Right atrium auricular region (tissue), 2 donors: ENCODE data around the gene RIMKLB. TPM values are rescaled to one million over a fixed set of nuclear protein-coding genes. Genes with fewer than 3 reads are reported as not detected.

Experiments used
- DNase-seq: peaks from one replicate; pipeline ENCODE4 v3.0.0-alpha.2; 2019; ENCODE audit warnings: low spot score
- H3K27ac ChIP-seq, 2 donors: fragments of 200-600 bp; sonication (generic); 1 replicate in 1 of 2; 2 replicates in 1 of 2; pipeline ENCODE4 v1.5.1; 2016 to 2019
- H3K27me3 ChIP-seq, 2 donors: fragments of 200-600 bp; sonication (generic); one replicate each; pipeline versions ENCODE4 v1.5.1 to v1.6.0; 2017 to 2019
- H3K36me3 ChIP-seq: fragments of 200-600 bp; sonication (generic); one replicate; pipeline ENCODE4 v1.5.1; 2016
- H3K4me1 ChIP-seq, 2 donors: fragments of 200-600 bp; sonication (generic); one replicate each; pipeline versions ENCODE4 v1.5.1 to v1.6.0; 2017 to 2019
- H3K4me3 ChIP-seq, 2 donors: fragments of 200-600 bp; sonication (generic); 1 replicate in 1 of 2; 2 replicates in 1 of 2; pipeline ENCODE4 v1.5.1; 2017 to 2019; ENCODE audit warnings: mild to moderate bottlenecking in 1 of 2, moderate library complexity in 1 of 2
- H3K9me3 ChIP-seq, 2 donors: fragments of 200-600 bp; sonication (generic); one replicate each; pipeline ENCODE4 v1.5.1; 2019
- total RNA-seq, 2 donors: library from RNA; depleted of rRNA; stranded (reverse); fragments of >200 nt; gene quantifications; one replicate each; pipeline ENCODE4 v1.1.0, GENCODE V29; 2016
- TF ChIP-seq, protein P1 (sequence below), 2 donors: fragments of 200-600 bp; sonication (generic); IDR thresholded peaks; one replicate each; pipeline ENCODE4 v1.5.1; 2019; ENCODE audit warnings: antibody characterized with exemption in 2 of 2

RIMKLB gene
- total RNA-seq, 2 donors from 2014 or later = 9.7 to 10.7 TPM

DNA sequence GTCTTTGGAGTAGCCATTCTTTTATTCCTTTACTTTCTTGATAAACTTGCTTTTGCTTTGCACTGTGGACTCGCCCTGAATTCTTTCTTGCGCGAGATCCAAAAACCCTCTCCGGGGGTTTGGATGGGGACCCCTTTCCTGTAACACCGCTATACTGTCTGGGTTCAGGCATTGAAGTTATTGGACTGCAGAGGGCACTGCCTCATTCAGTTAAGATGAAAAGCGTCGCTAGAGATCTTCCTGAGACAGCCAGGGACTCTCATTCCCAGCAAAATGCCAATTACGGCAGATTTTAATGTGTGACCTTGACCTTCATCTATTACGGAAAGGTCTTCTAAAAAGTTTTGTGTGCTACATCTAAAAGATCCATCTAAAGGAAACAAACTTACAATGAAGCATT, 17.3 kb upstream of the RIMKLB start:
- H3K4me3 ChIP-seq = no peak overlapping the region
- no peaks in the 10 kb centered on the region for H3K9me3 ChIP-seq
- no peaks in the 10 kb centered on the region for H3K27me3 ChIP-seq
- H3K27ac ChIP-seq = peak overlapping the region; percentile 8 to 42
- no peaks in the 10 kb centered on the region for H3K36me3 ChIP-seq
- TF ChIP-seq, protein P1, sequence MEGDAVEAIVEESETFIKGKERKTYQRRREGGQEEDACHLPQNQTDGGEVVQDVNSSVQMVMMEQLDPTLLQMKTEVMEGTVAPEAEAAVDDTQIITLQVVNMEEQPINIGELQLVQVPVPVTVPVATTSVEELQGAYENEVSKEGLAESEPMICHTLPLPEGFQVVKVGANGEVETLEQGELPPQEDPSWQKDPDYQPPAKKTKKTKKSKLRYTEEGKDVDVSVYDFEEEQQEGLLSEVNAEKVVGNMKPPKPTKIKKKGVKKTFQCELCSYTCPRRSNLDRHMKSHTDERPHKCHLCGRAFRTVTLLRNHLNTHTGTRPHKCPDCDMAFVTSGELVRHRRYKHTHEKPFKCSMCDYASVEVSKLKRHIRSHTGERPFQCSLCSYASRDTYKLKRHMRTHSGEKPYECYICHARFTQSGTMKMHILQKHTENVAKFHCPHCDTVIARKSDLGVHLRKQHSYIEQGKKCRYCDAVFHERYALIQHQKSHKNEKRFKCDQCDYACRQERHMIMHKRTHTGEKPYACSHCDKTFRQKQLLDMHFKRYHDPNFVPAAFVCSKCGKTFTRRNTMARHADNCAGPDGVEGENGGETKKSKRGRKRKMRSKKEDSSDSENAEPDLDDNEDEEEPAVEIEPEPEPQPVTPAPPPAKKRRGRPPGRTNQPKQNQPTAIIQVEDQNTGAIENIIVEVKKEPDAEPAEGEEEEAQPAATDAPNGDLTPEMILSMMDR (IDR thresholded peaks at IDR 0.05) = no peak
- H3K4me1 ChIP-seq = no peaks in the 10 kb centered on the region
- DNase-seq = no peak

DNA sequence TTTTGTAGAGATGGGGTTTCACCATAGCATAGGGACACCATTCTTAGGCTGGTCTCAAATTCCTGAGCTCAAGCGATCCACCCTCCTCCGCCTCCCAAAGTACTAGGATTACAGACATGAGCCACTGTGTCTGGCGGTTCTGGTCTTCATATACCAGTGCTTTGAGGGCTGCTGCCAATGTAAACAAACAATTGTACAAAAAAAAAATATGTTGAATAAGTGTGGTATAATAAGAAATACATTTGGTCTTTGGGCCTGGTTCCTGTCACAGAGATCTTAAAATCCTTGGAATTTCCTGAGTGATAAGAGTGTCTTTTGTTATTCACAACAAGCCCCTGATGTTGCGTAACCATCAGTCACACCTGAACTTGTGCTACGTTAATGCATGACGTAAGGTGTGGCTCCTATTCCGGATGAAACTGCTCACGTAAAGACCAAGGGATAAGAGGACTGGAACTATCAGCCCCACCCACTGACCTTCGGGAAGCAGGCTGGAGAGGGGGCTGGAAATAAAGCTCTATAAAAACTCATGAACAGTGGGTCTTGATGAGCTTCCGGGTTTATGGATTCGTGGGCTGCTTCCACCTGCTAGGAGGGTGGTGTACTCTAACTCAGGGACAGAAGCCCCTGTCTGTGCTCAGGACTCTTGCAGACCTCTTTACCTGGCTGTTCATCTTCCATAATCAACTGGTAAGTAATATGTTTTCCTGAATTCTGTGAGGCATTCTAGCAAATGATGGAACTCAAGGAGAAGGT, 16.5 kb upstream of the RIMKLB start:
- Histone ChIP-seq H3K27me3 (no peaks in the 10 kb centered on the region), H3K9me3 (no peaks in the 10 kb centered on the region), H3K4me1 (no peaks in the 10 kb centered on the region), H3K27ac (peak overlapping the region; percentile 8 to 45), H3K4me3 (no peak overlapping the region), H3K36me3 (no peaks in the 10 kb centered on the region)
- TF ChIP-seq, protein P1 (IDR thresholded peaks at IDR 0.05) = no peak
- DNase-seq = peak; percentile 74

- Histone ChIP-seq H3K27me3 (no peaks in the 10 kb centered on the region), H3K4me1 (peaks cover 0 to 11% of the 10 kb centered on the region in 2 donors), H3K4me3 (no peak overlapping the region), H3K36me3 (no peaks in the 10 kb centered on the region), H3K27ac (no peak overlapping the region), H3K9me3 (no peaks in the 10 kb centered on the region)
- TF ChIP-seq, protein P1 (IDR thresholded peaks at IDR 0.05) = no peak
- DNase-seq = no peak
Observed at GRCh38 chr12:8685051-8685450, 12.7 kb upstream of the RIMKLB start.

- H3K27me3 ChIP-seq = no peaks in the 10 kb centered on the region
- no peak for DNase-seq
- TF ChIP-seq, protein P1 (IDR thresholded peaks at IDR 0.05) = no peak
- H3K4me3 ChIP-seq = no peak overlapping the region
- peaks cover 0 to 17% of the 10 kb centered on the region in 2 donors for H3K4me1 ChIP-seq
- H3K36me3 ChIP-seq = no peaks in the 10 kb centered on the region
- no peaks in the 10 kb centered on the region for H3K9me3 ChIP-seq
- H3K27ac ChIP-seq = no peak overlapping the region
Observed at GRCh38 chr12:8687846-8688601, 9.8 kb upstream of the RIMKLB start.

DNA sequence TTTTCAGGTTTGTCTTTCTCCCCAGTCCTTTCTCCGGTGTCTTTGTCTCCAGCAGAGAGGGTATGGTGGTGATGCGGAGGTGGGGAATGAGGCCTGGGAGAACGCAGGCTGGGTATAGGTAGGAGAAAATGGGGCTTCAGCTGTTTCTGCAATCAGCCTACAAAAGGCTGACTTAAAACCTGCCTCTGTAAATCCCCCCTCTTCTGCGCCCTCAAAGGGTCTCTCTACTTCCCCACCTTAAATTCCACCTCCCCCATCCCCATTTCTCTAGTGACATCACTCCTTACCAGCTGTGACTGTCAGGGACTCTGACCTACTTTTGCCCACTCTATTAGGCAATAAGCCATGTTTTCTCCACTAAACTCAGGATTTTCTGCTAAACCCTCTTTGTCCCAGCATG, 8.1 kb upstream of the RIMKLB start:
- no peak for DNase-seq
- H3K27me3 ChIP-seq = no peaks in the 10 kb centered on the region
- TF ChIP-seq, protein P1 (IDR thresholded peaks at IDR 0.05) = no peak
- no peaks in the 10 kb centered on the region for H3K9me3 ChIP-seq
- H3K27ac ChIP-seq = no peak overlapping the region
- H3K4me3 ChIP-seq = no peak overlapping the region
- peaks cover 0 to 17% of the 10 kb centered on the region in 2 donors for H3K4me1 ChIP-seq
- H3K36me3 ChIP-seq = no peaks in the 10 kb centered on the region
